HEK293 (cell line): Measurements from ENCODE around the gene UBTD1.
A peak's percentile ranks its signal among the peaks of the same experiment; 100 is the strongest.

Experiments used
- CTCF ChIA-PET: fragments of 350-600 bp; formaldehyde crosslinking; extraction: SDS; loops from one replicate; lab custom pipeline; 2021; ENCODE audit warnings: antibody characterized with exemption; lab: Yijun Ruan, JAX
- POLR2A ChIA-PET: fragments of 300-600 bp; formaldehyde crosslinking; extraction: SDS; loops from one replicate; lab custom pipeline; 2020; ENCODE audit warnings: antibody characterized with exemption, inconsistent platforms; lab: Yijun Ruan, JAX
- H3K27ac ChIP-seq: fragments of 200-500 bp; sonication (Bioruptor generic); 2 replicates; pipeline ENCODE4 v1.5.1; 2014; ENCODE audit warnings: low read depth, low read length, control low read depth, inconsistent platforms; ENCODE audit errors: extremely low read depth
- H3K36me3 ChIP-seq, 2 experiments: fragments of 200-500 bp in 1 of 2; sonication (Bioruptor generic) in 1 of 2; 1 replicate in 1 of 2; 2 replicates in 1 of 2; pipeline ENCODE4 v1.5.1; 2014 to 2017; ENCODE audit warnings: inconsistent platforms in 2 of 2, low read length in 2 of 2; ENCODE audit not compliant: control insufficient read depth in 2 of 2, insufficient read depth in 1 of 2
- H3K4me1 ChIP-seq: fragments of 200-500 bp; sonication (Bioruptor generic); 2 replicates; pipeline ENCODE4 v1.5.1; 2014; ENCODE audit warnings: mild to moderate bottlenecking, low read length, inconsistent platforms; ENCODE audit not compliant: control insufficient read depth, insufficient read depth
- H3K4me3 ChIP-seq: 2 replicates; pipeline ENCODE4 v1.5.1; 2011; ENCODE audit warnings: low read depth, mild to moderate bottlenecking, control low read depth, low read length, moderate library complexity
- H3K9me3 ChIP-seq: fragments of 200-500 bp; sonication (Bioruptor generic); 2 replicates; pipeline ENCODE4 v1.5.1; 2014; ENCODE audit warnings: low read depth, low read length, inconsistent platforms; ENCODE audit not compliant: control insufficient read depth, insufficient read depth
- ATF2 ChIP-seq: fragments of 450-650 bp; formaldehyde crosslinking; IDR thresholded peaks from 2 replicates; pipeline ENCODE4 v1.5.1; 2016; ENCODE audit warnings: missing biosample characterization, missing genetic modification characterization, low read depth
- CTCF ChIP-seq: fragments of 450-650 bp; formaldehyde crosslinking; IDR thresholded peaks from 2 replicates; pipeline ENCODE4 v1.5.1; 2016; ENCODE audit warnings: missing biosample characterization, missing genetic modification characterization
- GFI1B ChIP-seq: fragments of 450-650 bp; formaldehyde crosslinking; IDR thresholded peaks from 2 replicates; pipeline ENCODE4 v1.5.1; 2016; ENCODE audit warnings: missing biosample characterization, missing genetic modification characterization
- IKZF3 ChIP-seq: fragments of 450-650 bp; IDR thresholded peaks from 2 replicates; pipeline ENCODE4 v1.5.0; 2018; ENCODE audit warnings: missing biosample characterization, mild to moderate bottlenecking, missing genetic modification characterization, moderate library complexity
- SCRT2 ChIP-seq: fragments of 450-650 bp; formaldehyde crosslinking; IDR thresholded peaks from 2 replicates; pipeline ENCODE4 v1.5.1; 2016; ENCODE audit warnings: missing biosample characterization, missing genetic modification characterization
- SP7 ChIP-seq: fragments of 450-650 bp; formaldehyde crosslinking; IDR thresholded peaks from 2 replicates; pipeline ENCODE4 v1.5.1; 2016; ENCODE audit warnings: missing biosample characterization, missing genetic modification characterization
- TRIM28 ChIP-seq: IDR thresholded peaks from 2 replicates; pipeline ENCODE4 v1.6.1; 2011; ENCODE audit warnings: low read length, control low read depth, borderline replicate concordance
- WT1 ChIP-seq: fragments of 450-650 bp; formaldehyde crosslinking; IDR thresholded peaks from 2 replicates; pipeline ENCODE4 v1.5.1; 2016; ENCODE audit warnings: missing biosample characterization, missing genetic modification characterization
- ZBTB17 ChIP-seq: fragments of 450-650 bp; formaldehyde crosslinking; IDR thresholded peaks from 2 replicates; pipeline ENCODE4 v1.5.1; 2016; ENCODE audit warnings: missing biosample characterization, missing genetic modification characterization
- ZBTB20 ChIP-seq: fragments of 450-650 bp; formaldehyde crosslinking; IDR thresholded peaks from 2 replicates; pipeline ENCODE4 v1.5.1; 2016; ENCODE audit warnings: missing biosample characterization, missing genetic modification characterization
- ZBTB48 ChIP-seq: fragments of 450-650 bp; formaldehyde crosslinking; IDR thresholded peaks from 2 replicates; pipeline ENCODE4 v1.5.1; 2016; ENCODE audit warnings: missing biosample characterization, missing genetic modification characterization
- ZBTB6 ChIP-seq: fragments of 450-650 bp; formaldehyde crosslinking; IDR thresholded peaks from 2 replicates; pipeline ENCODE4 v1.5.1; 2017; ENCODE audit warnings: missing biosample characterization, missing genetic modification characterization
- ZEB2 ChIP-seq: fragments of 450-650 bp; formaldehyde crosslinking; IDR thresholded peaks from 2 replicates; pipeline ENCODE4 v1.5.1; 2016; ENCODE audit warnings: missing biosample characterization, missing genetic modification characterization
- ZNF114 ChIP-seq: fragments of 450-650 bp; formaldehyde crosslinking; IDR thresholded peaks from 2 replicates; pipeline ENCODE4 v1.5.0; 2017; ENCODE audit warnings: missing biosample characterization, missing genetic modification characterization
- ZNF18 ChIP-seq: fragments of 450-650 bp; formaldehyde crosslinking; IDR thresholded peaks from 2 replicates; pipeline ENCODE4 v1.5.1; 2016; ENCODE audit warnings: missing biosample characterization, missing genetic modification characterization
- ZNF324 ChIP-seq: fragments of 450-650 bp; formaldehyde crosslinking; IDR thresholded peaks from 2 replicates; pipeline ENCODE4 v1.5.1; 2016; ENCODE audit warnings: missing biosample characterization, missing genetic modification characterization
- ZNF335 ChIP-seq: fragments of 450-650 bp; formaldehyde crosslinking; conservative IDR thresholded peaks from 2 replicates; pipeline ENCODE4 v1.5.1; 2016; ENCODE audit warnings: missing biosample characterization, missing genetic modification characterization
- ZNF37A ChIP-seq: fragments of 450-650 bp; IDR thresholded peaks from 2 replicates; pipeline ENCODE4 v1.5.1; 2018; ENCODE audit warnings: missing biosample characterization, missing genetic modification characterization
- ZNF416 ChIP-seq: fragments of 450-650 bp; formaldehyde crosslinking; IDR thresholded peaks from 2 replicates; pipeline ENCODE4 v1.5.1; 2016; ENCODE audit warnings: missing biosample characterization, missing genetic modification characterization
- ZNF433 ChIP-seq: fragments of 450-650 bp; formaldehyde crosslinking; IDR thresholded peaks from 2 replicates; pipeline ENCODE4 v1.5.1; 2016; ENCODE audit warnings: missing biosample characterization, missing genetic modification characterization, low read depth
- ZNF514 ChIP-seq: fragments of 450-650 bp; formaldehyde crosslinking; IDR thresholded peaks from 2 replicates; pipeline ENCODE4 v1.5.1; 2016; ENCODE audit warnings: missing biosample characterization, missing genetic modification characterization
- ZNF585B ChIP-seq: fragments of 450-650 bp; formaldehyde crosslinking; IDR thresholded peaks from 2 replicates; pipeline ENCODE4 v1.5.1; 2016; ENCODE audit warnings: missing biosample characterization, missing genetic modification characterization
- ZNF600 ChIP-seq: fragments of 450-650 bp; formaldehyde crosslinking; IDR thresholded peaks from 2 replicates; pipeline ENCODE4 v1.5.1; 2016; ENCODE audit warnings: missing biosample characterization, missing genetic modification characterization
- ZNF670 ChIP-seq: fragments of 450-650 bp; formaldehyde crosslinking; IDR thresholded peaks from 2 replicates; pipeline ENCODE4 v1.5.1; 2016; ENCODE audit warnings: missing biosample characterization, missing genetic modification characterization, low read depth
- ZNF792 ChIP-seq: fragments of 450-650 bp; formaldehyde crosslinking; IDR thresholded peaks from 2 replicates; pipeline ENCODE4 v1.5.1; 2016; ENCODE audit warnings: missing biosample characterization, missing genetic modification characterization
- ZSCAN4 ChIP-seq: fragments of 450-650 bp; formaldehyde crosslinking; IDR thresholded peaks from 2 replicates; pipeline ENCODE4 v1.5.1; 2017; ENCODE audit warnings: missing biosample characterization, missing genetic modification characterization
- TF ChIP-seq, protein P1 (sequence below): fragments of 450-650 bp; formaldehyde crosslinking; IDR thresholded peaks from 2 replicates; pipeline ENCODE4 v1.5.1; 2016; ENCODE audit warnings: missing biosample characterization, missing genetic modification characterization

Gene UBTD1

GRCh38 chr10:97549587-97550322 is 51.0 kb downstream of the UBTD1 start:
- Histone ChIP-seq H3K4me3 (no peak overlapping the region), H3K27ac (peak overlapping the region; percentile 74), H3K9me3 (no peaks in the 10 kb centered on the region), H3K36me3 (no peaks in the 10 kb centered on the region), H3K4me1 (peaks cover 6% of the 10 kb centered on the region; the same call in 1 of the 2 replicates)
- ChIA-PET CTCF (interaction anchor here (0.7 to 8.7 kb wide), 7 partner anchors 10 to 93 kb away, joined by 3 to 81 read pairs (median 3); partner anchors contain the start of gene ANKRD2), POLR2A (interaction anchor here (1.8 kb wide), 1 partner anchor 51 kb away, joined by 5 read pairs; the partner anchor contains the start of gene UBTD1)
- TF ChIP-seq ZNF433 (tag by site-specific recombination) (no peak), ZEB2 (tag by site-specific recombination) (peak; percentile 32; the same call in 1 of the 2 replicates), ZNF600 (tag by site-specific recombination) (peak; percentile 51; the same call in 1 of the 2 replicates), ZNF18 (tag by site-specific recombination) (peak; percentile 80), ZNF792 (tag by site-specific recombination) (no peak), ZNF585B (tag by site-specific recombination) (no peak), ZBTB48 (tag by site-specific recombination) (peak; percentile 87), ZNF37A (tag by site-specific recombination) (no peak), WT1 (tag by site-specific recombination) (0 out of 2 replicates have a peak, but pooled peaks have one; percentile 10), ZBTB17 (tag by site-specific recombination) (peak; percentile 77), TRIM28 (peak; percentile 66; the same call in 1 of the 2 replicates), SP7 (tag by site-specific recombination) (no peak), ZSCAN4 (tag by site-specific recombination) (no peak), IKZF3 (tag by site-specific recombination) (peak; percentile 47; the same call in 1 of the 2 replicates), ZNF324 (peak; percentile 48; the same call in 1 of the 2 replicates), ZBTB20 (peak; percentile 46; the same call in 1 of the 2 replicates), CTCF (tag by site-specific recombination) (no peak), ZNF416 (no peak), SCRT2 (tag by site-specific recombination) (peak; percentile 41; the same call in 1 of the 2 replicates), ZNF514 (tag by site-specific recombination) (no peak), ATF2 (no peak), ZNF670 (tag by site-specific recombination) (no peak), GFI1B (tag by site-specific recombination) (no peak), ZBTB6 (tag by site-specific recombination) (peak; percentile 53; the same call in 1 of the 2 replicates), ZNF335 (tag by site-specific recombination) (peak; percentile 83), ZNF114 (tag by site-specific recombination) (no peak)
- TF ChIP-seq, protein P1, sequence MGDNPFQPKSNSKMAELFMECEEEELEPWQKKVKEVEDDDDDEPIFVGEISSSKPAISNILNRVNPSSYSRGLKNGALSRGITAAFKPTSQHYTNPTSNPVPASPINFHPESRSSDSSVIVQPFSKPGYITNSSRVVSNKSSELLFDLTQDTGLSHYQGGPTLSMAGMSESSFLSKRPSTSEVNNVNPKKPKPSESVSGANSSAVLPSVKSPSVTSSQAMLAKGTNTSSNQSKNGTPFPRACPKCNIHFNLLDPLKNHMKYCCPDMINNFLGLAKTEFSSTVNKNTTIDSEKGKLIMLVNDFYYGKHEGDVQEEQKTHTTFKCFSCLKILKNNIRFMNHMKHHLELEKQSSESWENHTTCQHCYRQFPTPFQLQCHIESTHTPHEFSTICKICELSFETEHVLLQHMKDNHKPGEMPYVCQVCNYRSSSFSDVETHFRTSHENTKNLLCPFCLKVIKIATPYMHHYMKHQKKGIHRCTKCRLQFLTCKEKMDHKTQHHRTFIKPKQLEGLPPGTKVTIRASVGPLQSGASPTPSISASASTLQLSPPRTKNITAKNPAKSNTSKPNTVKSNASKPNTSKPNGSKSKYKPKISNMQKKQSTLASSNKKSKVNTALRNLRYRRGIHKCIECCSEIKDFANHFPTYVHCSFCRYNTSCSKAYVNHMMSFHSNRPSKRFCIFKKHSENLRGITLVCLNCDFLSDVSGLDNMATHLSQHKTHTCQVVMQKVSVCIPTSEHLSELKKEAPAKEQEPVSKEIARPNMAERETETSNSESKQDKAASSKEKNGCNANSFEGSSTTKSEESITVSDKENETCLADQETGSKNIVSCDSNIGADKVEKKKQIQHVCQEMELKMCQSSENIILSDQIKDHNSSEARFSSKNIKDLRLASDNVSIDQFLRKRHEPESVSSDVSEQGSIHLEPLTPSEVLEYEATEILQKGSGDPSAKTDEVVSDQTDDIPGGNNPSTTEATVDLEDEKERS (tag by site-specific recombination): no peak
